ENCODE measurements around the gene P3R3URF.
"Not testable (repeated sequence)": the region's sequence is repeated elsewhere in the genome, so short reads cannot be mapped to it uniquely, and the experiment has no call there.

The P3R3URF gene

DNA sequence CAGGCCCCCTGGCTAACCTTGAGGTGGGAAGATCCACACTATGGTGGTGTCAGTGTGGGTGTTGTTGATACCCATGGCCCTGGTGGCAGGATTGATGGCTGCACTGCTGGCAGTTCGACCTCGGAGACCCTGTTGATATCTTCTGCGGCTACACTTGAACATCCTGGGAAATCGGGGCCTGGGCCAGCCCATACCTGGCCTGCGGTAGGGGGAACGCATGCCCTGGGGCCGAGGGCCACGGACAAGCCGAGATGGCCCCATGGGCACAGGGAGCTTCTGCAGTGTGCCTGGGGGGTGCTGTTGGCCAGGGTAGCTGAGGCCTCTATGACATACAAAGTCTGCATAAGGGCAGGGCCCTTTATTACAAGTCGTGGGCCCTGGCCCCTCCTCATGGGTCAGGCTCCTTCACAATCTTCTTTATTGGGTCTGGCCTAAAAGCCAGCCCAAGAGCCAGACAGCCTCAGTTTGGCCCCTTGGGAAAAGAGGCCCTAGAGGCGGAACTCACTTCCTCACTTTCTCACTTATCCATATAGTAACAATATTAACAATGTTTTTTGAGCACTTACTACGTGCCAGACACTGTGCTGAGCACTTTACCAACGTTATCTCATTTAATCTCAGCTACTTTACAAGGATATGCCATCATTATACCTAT, at the start of gene P3R3URF:
Gene P3R3URF (minus strand): TSS at position 278 of the 655 bp plus-strand sequence. CDS start 17 bp downstream, at position 261.
- no peak for DNase-seq (ENCODE audit: extremely low read depth, low read depth)
- H3K4me3 ChIP-seq (replicated peaks; ENCODE audit: low read depth, low read length), result no peak within 1 kb of the TSS
- TF ChIP-seq, protein P1, sequence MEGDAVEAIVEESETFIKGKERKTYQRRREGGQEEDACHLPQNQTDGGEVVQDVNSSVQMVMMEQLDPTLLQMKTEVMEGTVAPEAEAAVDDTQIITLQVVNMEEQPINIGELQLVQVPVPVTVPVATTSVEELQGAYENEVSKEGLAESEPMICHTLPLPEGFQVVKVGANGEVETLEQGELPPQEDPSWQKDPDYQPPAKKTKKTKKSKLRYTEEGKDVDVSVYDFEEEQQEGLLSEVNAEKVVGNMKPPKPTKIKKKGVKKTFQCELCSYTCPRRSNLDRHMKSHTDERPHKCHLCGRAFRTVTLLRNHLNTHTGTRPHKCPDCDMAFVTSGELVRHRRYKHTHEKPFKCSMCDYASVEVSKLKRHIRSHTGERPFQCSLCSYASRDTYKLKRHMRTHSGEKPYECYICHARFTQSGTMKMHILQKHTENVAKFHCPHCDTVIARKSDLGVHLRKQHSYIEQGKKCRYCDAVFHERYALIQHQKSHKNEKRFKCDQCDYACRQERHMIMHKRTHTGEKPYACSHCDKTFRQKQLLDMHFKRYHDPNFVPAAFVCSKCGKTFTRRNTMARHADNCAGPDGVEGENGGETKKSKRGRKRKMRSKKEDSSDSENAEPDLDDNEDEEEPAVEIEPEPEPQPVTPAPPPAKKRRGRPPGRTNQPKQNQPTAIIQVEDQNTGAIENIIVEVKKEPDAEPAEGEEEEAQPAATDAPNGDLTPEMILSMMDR (IDR thresholded peaks at IDR 0.05; ENCODE audit: low read depth, low read length, missing control alignments), result no peak

DNA sequence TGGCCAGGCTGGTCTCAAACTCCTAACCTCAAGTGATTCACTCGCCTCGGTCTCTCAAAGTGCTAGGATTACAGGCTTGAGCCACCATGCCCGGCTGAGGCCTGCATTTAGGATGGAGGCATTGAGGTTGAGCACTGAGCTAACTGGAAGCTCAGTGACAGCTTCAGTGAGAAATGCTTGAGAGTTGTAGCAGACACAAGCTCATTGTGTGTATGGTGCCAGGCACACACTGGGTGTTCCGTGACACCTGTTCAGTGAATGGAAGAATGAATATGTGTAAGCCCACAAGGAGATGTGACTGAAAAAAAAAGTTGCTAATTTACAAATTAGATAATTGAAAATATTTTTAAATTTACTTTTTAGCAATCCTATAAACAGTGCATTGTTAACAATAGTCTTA, 48.7 kb upstream of the P3R3URF start:
- TF ChIP-seq, protein P1 (IDR thresholded peaks at IDR 0.05; ENCODE audit: low read depth, low read length, missing control alignments), result no peak
- DNase-seq (ENCODE audit: extremely low read depth, low read depth), result no peak

DNA sequence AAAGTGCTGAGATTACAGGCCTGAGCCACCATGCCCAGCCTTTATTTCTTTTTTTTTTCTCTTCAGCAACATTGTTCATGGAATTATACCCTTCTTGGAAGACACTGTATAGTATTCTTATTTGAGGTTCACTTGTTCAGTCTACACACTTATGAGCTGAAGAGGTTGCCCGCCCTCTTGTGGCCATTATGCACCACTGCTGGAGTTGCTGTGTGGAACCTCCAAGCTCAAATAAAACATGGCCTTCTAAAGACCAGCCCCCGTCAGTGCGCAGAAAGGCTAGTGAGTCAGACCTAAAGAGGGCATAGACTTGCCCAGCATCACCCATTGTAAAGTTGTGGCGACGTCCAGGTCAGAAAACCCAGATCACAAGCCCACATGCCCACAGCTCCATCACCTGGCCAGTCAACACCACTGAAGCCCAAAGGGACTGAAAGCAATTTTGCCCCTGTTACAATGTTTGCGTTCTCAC, 47.2 kb upstream of the P3R3URF start:
- peak; percentile 76 for DNase-seq (ENCODE audit: extremely low read depth, low read depth)
- H3K4me3 ChIP-seq (replicated peaks; ENCODE audit: low read depth, low read length), result no peak overlapping the region
- TF ChIP-seq, protein P1 (IDR thresholded peaks at IDR 0.05; ENCODE audit: low read depth, low read length, missing control alignments), result peak; percentile 97

More for the DNA sequence above, 48.7 kb upstream of the P3R3URF start:
- no peak overlapping the region for H3K4me3 ChIP-seq (replicated peaks; ENCODE audit: low read depth, low read length)

DNA sequence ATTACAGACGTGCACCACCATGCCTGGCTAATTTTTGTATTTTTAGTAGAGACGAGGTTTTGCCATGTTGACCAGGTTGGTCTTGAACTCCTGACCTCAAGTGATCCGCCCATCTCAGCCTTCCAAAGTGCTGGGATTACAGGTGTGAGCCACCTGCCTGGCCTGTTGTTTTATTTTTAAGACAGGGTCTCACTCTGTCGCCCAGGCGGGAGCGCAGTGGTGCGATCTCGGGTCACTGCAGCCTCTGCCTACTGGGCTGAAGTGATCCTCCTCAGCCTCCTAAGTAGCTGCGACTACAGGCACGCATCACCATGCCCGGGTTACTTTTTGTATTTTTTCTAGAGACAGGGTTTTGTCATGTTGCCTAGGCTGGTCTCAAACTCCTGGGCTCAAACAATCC, 46.8 kb upstream of the P3R3URF start:
- not testable (repeated sequence) for DNase-seq (ENCODE audit: extremely low read depth, low read depth); H3K4me3 ChIP-seq (replicated peaks; ENCODE audit: low read depth, low read length)

DNA sequence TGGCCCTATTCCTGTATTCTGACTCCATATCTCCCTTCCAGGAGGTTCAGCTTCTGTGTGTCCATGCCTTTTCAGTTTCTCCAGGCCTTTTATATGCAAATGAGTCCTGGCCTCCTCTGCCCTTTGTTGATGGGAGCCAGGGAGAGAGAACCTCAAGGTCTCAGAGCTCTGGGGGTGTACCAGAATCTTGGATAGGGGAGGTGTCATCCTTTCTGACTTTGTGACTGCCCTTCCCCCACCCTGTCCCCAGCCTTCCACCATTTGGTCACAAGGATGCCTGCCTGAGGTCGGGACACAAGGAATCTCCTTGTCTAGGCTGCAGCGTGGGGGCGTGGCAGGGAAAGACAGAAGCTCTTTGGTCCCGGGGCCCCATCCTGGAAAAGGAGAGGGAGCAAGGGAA, 45.5 kb upstream of the P3R3URF start:
- H3K4me3 ChIP-seq (replicated peaks; ENCODE audit: low read depth, low read length), result no peak overlapping the region
- no peak for DNase-seq (ENCODE audit: extremely low read depth, low read depth)
- TF ChIP-seq, protein P1 (IDR thresholded peaks at IDR 0.05; ENCODE audit: low read depth, low read length, missing control alignments), result no peak

GRCh38 chr1:46220808-46221207, 44.5 kb upstream of the P3R3URF start:
- H3K4me3 ChIP-seq (replicated peaks; ENCODE audit: low read depth, low read length), result no peak overlapping the region
- TF ChIP-seq, protein P1 (IDR thresholded peaks at IDR 0.05; ENCODE audit: low read depth, low read length, missing control alignments), result no peak
- no peak for DNase-seq (ENCODE audit: extremely low read depth, low read depth)

GRCh38 chr1:46219551-46220520, 43.5 kb upstream of the P3R3URF start:
- H3K4me3 ChIP-seq (replicated peaks; ENCODE audit: low read depth, low read length), result no peak overlapping the region
- TF ChIP-seq, protein P1 (IDR thresholded peaks at IDR 0.05; ENCODE audit: low read depth, low read length, missing control alignments), result no peak
- no peak for DNase-seq (ENCODE audit: extremely low read depth, low read depth)
